NT2/D1 (cell line): ENCODE results near the gene NRP1.

Source experiments
- SUZ12 ChIP-seq: IDR thresholded peaks from 2 replicates; pipeline ENCODE4 v1.6.1; 2011; ENCODE audit not compliant: insufficient read length, insufficient read depth; ENCODE audit errors: extremely low read depth
- YY1 ChIP-seq: IDR thresholded peaks from 2 replicates; pipeline ENCODE4 v1.6.1; 2011; ENCODE audit not compliant: insufficient read length, insufficient read depth
- ZNF274 ChIP-seq: IDR thresholded peaks from 2 replicates; pipeline ENCODE4 v1.6.1; 2011; ENCODE audit warnings: mild to moderate bottlenecking, low read depth, low read length

GRCh38 chr10:33189363-33189762 lies 145.1 kb downstream of the NRP1 start:
- TF ChIP-seq YY1 (no peak), SUZ12 (no peak), ZNF274 (no peak)
